Muscle layer of duodenum (tissue), 2 donors: ENCODE results near the gene SYVN1.

Experiments
- H3K27ac ChIP-seq: one replicate; pipeline ENCODE4 v1.7.0; 2013; ENCODE audit warnings: mild to moderate bottlenecking, low read length
- H3K27me3 ChIP-seq: one replicate; pipeline ENCODE4 v1.7.0; 2013; ENCODE audit warnings: low read depth, mild to moderate bottlenecking, control low read depth, low read length
- H3K36me3 ChIP-seq, 2 donors: one replicate each; pipeline ENCODE4 v1.7.0; 2013; ENCODE audit warnings: low read length in 2 of 2, control low read depth in 1 of 2, mild to moderate bottlenecking in 1 of 2; ENCODE audit not compliant: insufficient read depth in 2 of 2, control insufficient read depth in 1 of 2
- H3K4me1 ChIP-seq, 2 donors: one replicate each; pipeline ENCODE4 v1.7.0; 2013; ENCODE audit warnings: low read length in 2 of 2, mild to moderate bottlenecking in 2 of 2, control low read depth in 1 of 2, moderate library complexity in 1 of 2; ENCODE audit not compliant: insufficient read depth in 2 of 2, control insufficient read depth in 1 of 2
- H3K4me3 ChIP-seq, 2 donors: one replicate each; pipeline ENCODE4 v1.7.0; 2013; ENCODE audit warnings: low read length in 2 of 2, low read depth in 1 of 2, mild to moderate bottlenecking in 1 of 2
- H3K9me3 ChIP-seq, 2 donors: one replicate each; pipeline ENCODE4 v1.7.0; 2013; ENCODE audit warnings: low read length in 2 of 2, control low read depth in 1 of 2, mild to moderate bottlenecking in 1 of 2; ENCODE audit not compliant: control insufficient read depth in 1 of 2
- donor health status: healthy.

The SYVN1 gene

DNA sequence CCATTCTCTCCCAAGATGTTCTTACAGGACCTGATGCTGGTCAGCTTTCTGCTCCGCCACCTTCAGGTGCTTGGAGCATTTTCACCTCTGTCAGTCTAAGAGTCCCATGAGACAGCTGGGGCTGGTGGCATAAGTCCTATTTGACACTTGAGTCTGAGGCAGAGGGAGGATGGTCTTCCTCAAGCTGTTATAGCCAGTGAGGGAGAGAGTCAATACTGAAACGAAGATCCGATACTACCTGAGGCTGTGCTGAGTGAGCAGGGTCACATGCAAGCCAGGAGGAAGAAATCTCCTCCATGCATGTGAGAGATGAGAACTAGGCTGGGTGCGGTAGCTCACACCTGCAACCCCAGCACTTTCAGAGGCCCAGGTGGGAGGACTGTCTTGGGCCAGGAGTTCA lies 44.7 kb downstream of the SYVN1 start:
- peaks cover 5 to 11% of the 10 kb centered on the region in 2 donors for H3K4me1 ChIP-seq
- no peaks in the 10 kb centered on the region for H3K9me3 ChIP-seq
- H3K27ac ChIP-seq, result no peak overlapping the region
- H3K36me3 ChIP-seq, result peaks cover 10 to 49% of the 10 kb centered on the region in 2 donors
- H3K4me3 ChIP-seq, result no peak overlapping the region
- H3K27me3 ChIP-seq, result no peaks in the 10 kb centered on the region

DNA sequence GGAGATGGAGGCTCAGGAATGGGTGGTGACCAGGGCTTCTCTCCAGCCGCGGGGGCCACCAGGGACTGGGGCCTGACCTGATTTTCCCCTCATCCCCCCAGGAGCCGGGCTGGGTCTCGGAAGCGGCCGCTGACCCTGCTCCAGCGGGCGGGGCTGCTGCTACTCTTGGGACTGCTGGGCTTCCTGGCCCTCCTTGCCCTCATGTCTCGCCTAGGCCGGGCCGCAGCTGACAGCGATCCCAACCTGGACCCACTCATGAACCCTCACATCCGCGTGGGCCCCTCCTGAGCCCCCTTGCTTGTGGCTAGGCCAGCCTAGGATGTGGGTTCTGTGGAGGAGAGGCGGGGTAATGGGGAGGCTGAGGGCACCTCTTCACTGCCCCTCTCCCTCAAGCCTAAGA lies 46.5 kb downstream of the SYVN1 start:
- Histone ChIP-seq H3K4me1 (peaks cover 11 to 19% of the 10 kb centered on the region in 2 donors), H3K9me3 (no peaks in the 10 kb centered on the region), H3K27ac (no peak overlapping the region), H3K27me3 (no peaks in the 10 kb centered on the region), H3K36me3 (peaks cover 10 to 49% of the 10 kb centered on the region in 2 donors), H3K4me3 (no peak overlapping the region)

- no peak overlapping the region for H3K4me3 ChIP-seq
- H3K9me3 ChIP-seq, result no peaks in the 10 kb centered on the region
- no peak overlapping the region for H3K27ac ChIP-seq
- H3K4me1 ChIP-seq, result peaks cover 11 to 19% of the 10 kb centered on the region in 2 donors
- H3K36me3 ChIP-seq, result peaks cover 10 to 49% of the 10 kb centered on the region in 2 donors
- H3K27me3 ChIP-seq, result no peaks in the 10 kb centered on the region
Measured at GRCh38 chr11:65087216-65087615, 47.1 kb downstream of the SYVN1 start.

- peaks cover 11 to 19% of the 10 kb centered on the region in 2 donors for H3K4me1 ChIP-seq
- H3K4me3 ChIP-seq, result no peak overlapping the region
- peaks cover 10 to 49% of the 10 kb centered on the region in 2 donors for H3K36me3 ChIP-seq
- H3K27me3 ChIP-seq, result no peaks in the 10 kb centered on the region
- H3K9me3 ChIP-seq, result no peaks in the 10 kb centered on the region
- no peak overlapping the region for H3K27ac ChIP-seq
Measured at GRCh38 chr11:65086809-65087208, 47.5 kb downstream of the SYVN1 start.

DNA sequence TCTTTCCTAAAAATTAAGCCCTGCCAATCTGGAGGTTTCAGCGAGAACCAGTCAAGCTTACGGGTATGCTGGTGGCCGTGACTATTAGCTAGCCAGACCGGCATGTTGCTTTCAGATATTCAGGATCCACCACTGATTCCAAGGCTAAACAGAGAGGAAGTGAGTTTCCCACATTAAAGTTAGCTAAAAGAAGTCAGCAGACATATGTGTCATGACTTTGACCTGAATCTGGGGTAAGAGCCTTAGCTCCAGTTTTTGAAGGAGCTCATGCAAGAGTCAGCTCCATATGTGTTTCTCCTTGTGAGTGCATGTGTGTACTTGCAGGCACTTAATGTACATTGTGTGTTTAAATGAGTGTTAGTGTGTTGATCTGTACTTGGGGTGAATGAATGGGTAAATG lies 48.9 kb downstream of the SYVN1 start:
- no peak overlapping the region for H3K4me3 ChIP-seq

DNA sequence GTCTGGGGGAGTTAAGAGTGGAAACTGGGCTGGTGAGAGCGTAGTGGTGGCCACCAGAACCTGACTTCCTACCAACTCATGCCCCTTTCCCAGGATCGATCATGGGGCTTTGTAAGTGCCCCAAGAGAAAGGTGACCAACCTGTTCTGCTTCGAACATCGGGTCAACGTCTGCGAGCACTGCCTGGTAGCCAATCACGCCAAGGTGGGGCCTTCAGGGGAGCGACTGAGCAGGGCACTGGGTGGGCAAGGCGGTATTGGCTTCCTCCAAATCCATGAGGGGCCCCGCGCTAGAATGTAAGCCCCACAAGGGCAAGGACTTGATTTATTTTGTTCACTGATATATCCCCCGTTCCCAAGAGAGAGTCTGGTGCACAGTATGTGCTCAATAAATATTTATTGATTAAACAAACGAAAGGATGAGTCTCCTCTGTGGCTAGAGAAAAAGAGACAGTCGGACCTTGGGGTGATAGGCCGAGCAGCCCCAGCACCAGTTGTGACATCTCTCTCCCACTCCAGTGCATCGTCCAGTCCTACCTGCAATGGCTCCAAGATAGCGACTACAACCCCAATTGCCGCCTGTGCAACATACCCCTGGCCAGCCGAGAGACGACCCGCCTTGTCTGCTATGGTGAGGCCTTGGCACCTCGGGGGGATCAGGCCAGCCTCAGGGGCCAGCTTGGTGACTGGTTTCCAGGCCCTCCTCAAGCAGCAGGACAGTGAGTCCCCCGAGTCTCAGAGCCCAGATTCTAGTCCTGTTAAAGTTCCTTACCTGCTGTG lies 49.5 kb downstream of the SYVN1 start:
- peaks cover 11 to 19% of the 10 kb centered on the region in 2 donors for H3K4me1 ChIP-seq
- peak overlapping the region; percentile 78 for H3K27ac ChIP-seq
- no peaks in the 10 kb centered on the region for H3K9me3 ChIP-seq
- H3K27me3 ChIP-seq, result no peaks in the 10 kb centered on the region
- peaks cover 10 to 48% of the 10 kb centered on the region in 2 donors for H3K36me3 ChIP-seq
- peak overlapping the region; percentile 79 to 83 for H3K4me3 ChIP-seq

More for the DNA sequence above, 48.9 kb downstream of the SYVN1 start:
- Histone ChIP-seq H3K27ac (no peak overlapping the region), H3K36me3 (peaks cover 10 to 49% of the 10 kb centered on the region in 2 donors), H3K9me3 (no peaks in the 10 kb centered on the region), H3K27me3 (no peaks in the 10 kb centered on the region), H3K4me1 (peaks cover 11 to 19% of the 10 kb centered on the region in 2 donors)

DNA sequence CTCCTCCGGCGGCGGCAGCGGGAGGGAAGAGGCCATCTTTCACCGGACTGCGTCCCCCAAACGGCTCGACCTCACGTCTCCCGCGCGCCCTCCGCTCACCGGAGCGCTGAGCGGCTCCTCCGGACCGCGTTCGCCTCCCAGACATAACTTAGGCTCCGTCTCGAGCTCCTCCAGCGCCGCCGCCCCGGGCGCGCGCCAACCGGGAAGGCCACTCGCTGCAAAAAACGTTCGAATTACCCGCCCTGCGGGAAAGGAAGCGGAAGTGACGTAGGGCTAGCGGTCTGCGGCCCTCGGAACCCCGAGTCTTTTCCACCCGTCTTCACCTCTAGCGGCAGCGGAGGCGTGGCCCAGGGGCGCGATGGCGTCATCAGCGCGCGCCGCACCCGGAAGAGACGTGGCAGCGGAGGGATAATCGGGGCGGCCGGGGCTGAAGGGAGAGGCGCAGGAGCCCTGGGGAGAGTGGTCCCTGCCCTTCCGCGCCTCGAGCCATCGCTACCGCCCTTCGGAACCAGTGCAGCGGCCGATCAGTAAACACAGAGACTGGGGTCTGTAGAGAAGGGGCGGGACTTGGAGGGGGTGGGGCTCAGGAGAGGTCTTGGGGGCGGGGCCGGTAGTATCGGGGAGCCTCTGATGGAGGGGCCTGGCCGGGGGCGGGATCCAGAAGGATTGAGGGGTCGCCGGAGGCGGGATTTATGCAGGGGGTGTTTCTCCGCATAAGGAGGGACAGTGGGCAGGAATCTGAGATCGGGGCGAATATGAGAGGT lies 50.3 kb downstream of the SYVN1 start, which contains the start of the genes CDCA5 and ZFPL1:
Gene CDCA5 (minus strand): TSS at position 207 of the 764 bp plus-strand sequence. CDS start 62 bp downstream, at position 145.
Gene ZFPL1 (plus strand): TSS at position 389 of the 764 bp plus-strand sequence. CDS start 477 bp downstream, outside the sequence.
- H3K4me1 ChIP-seq, result peaks cover 11 to 19% of the 10 kb centered on the region in 2 donors
- peak within 1 kb of the TSS; percentile 79 to 83 for H3K4me3 ChIP-seq
- H3K36me3 ChIP-seq, result peaks cover 10 to 41% of the 10 kb centered on the region in 2 donors
- no peaks in the 10 kb centered on the region for H3K9me3 ChIP-seq
- H3K27me3 ChIP-seq, result no peaks in the 10 kb centered on the region
- peak within 1 kb of the TSS; percentile 78 for H3K27ac ChIP-seq

GRCh38 chr11:65083134-65083833 lies 51.0 kb downstream of the SYVN1 start:
- Histone ChIP-seq H3K27me3 (no peaks in the 10 kb centered on the region), H3K27ac (peak overlapping the region; percentile 78), H3K4me1 (peaks cover 11 to 19% of the 10 kb centered on the region in 2 donors), H3K36me3 (peaks cover 10 to 33% of the 10 kb centered on the region in 2 donors), H3K9me3 (no peaks in the 10 kb centered on the region), H3K4me3 (peak overlapping the region; percentile 79 to 83)

- Histone ChIP-seq H3K27me3 (no peaks in the 10 kb centered on the region), H3K36me3 (no peaks in the 10 kb centered on the region), H3K9me3 (no peaks in the 10 kb centered on the region), H3K4me1 (peaks cover 3 to 6% of the 10 kb centered on the region in 2 donors), H3K4me3 (no peak overlapping the region), H3K27ac (no peak overlapping the region)
Measured at GRCh38 chr11:65078786-65079342, 55.5 kb downstream of the SYVN1 start.

GRCh38 chr11:65078151-65078550 lies 56.2 kb downstream of the SYVN1 start:
- H3K4me3 ChIP-seq, result no peak overlapping the region
- no peaks in the 10 kb centered on the region for H3K27me3 ChIP-seq
- no peak overlapping the region for H3K27ac ChIP-seq
- no peaks in the 10 kb centered on the region for H3K9me3 ChIP-seq
- no peaks in the 10 kb centered on the region for H3K36me3 ChIP-seq
- H3K4me1 ChIP-seq, result no peaks in the 10 kb centered on the region
